AG10803 (cell line): ENCODE measurements around the gene FAM20A.
"Not testable (repeated sequence)": the region's sequence is repeated elsewhere in the genome, so short reads cannot be mapped to it uniquely, and the experiment has no call there.

Experiments
- DNase-seq: peaks from one replicate; pipeline ENCODE4 v3.0.0; 2010; ENCODE audit warnings: low read depth
- H3K4me3 ChIP-seq: 2 replicates; pipeline ENCODE4 v1.5.1; 2011; ENCODE audit warnings: mild to moderate bottlenecking, low read length, control low read depth
- TF ChIP-seq, protein P1 (sequence below): conservative IDR thresholded peaks from 2 replicates; pipeline ENCODE4 v1.5.1; 2011; ENCODE audit warnings: mild to moderate bottlenecking, low read length, control low read depth, inconsistent platforms

Gene FAM20A

DNA sequence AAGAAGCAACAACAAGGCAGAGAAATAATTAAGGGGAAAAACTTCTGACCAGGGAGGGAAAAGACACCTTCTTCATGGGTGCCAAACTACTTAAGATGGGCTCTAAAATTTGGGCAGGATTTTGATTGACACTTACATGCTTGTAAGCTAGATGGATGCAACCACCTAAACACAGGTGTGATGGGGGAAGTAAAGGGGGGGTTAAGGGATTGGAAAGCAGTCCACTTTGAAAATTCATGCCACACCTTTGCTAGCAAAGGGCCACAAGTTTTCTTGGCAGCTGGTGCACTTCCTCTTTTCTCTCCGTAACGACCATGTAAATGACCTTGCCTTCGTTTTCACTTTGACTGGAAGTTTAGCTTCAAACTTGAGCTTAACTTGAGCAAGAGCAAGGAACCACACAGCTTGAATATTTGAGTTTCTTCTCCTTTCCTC, 103.3 kb downstream of the FAM20A start:
- TF ChIP-seq, protein P1, sequence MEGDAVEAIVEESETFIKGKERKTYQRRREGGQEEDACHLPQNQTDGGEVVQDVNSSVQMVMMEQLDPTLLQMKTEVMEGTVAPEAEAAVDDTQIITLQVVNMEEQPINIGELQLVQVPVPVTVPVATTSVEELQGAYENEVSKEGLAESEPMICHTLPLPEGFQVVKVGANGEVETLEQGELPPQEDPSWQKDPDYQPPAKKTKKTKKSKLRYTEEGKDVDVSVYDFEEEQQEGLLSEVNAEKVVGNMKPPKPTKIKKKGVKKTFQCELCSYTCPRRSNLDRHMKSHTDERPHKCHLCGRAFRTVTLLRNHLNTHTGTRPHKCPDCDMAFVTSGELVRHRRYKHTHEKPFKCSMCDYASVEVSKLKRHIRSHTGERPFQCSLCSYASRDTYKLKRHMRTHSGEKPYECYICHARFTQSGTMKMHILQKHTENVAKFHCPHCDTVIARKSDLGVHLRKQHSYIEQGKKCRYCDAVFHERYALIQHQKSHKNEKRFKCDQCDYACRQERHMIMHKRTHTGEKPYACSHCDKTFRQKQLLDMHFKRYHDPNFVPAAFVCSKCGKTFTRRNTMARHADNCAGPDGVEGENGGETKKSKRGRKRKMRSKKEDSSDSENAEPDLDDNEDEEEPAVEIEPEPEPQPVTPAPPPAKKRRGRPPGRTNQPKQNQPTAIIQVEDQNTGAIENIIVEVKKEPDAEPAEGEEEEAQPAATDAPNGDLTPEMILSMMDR = no peak
- DNase-seq = no peak
- no peak overlapping the region for H3K4me3 ChIP-seq

DNA sequence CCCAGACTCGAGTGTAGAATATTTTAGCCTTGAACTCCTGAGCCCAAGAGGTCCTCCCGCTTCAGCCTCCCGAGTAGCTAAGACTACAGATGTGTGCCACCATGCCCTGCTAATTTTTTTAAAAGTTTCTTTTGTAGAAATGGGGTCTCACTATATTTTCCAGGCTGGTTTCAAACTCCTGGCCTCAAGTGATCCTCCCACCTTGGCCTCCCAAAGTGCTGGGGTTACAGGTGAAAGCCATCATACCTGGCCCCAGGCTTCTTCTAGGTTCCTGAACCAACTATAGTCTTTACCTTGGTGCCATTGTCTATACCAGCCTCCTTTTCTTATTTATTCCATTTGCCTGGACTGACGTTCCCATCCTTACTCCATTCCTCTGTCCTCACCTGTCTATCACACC, 106.1 kb downstream of the FAM20A start:
- no peak for DNase-seq
- no peak overlapping the region for H3K4me3 ChIP-seq
- TF ChIP-seq, protein P1 = no peak

DNA sequence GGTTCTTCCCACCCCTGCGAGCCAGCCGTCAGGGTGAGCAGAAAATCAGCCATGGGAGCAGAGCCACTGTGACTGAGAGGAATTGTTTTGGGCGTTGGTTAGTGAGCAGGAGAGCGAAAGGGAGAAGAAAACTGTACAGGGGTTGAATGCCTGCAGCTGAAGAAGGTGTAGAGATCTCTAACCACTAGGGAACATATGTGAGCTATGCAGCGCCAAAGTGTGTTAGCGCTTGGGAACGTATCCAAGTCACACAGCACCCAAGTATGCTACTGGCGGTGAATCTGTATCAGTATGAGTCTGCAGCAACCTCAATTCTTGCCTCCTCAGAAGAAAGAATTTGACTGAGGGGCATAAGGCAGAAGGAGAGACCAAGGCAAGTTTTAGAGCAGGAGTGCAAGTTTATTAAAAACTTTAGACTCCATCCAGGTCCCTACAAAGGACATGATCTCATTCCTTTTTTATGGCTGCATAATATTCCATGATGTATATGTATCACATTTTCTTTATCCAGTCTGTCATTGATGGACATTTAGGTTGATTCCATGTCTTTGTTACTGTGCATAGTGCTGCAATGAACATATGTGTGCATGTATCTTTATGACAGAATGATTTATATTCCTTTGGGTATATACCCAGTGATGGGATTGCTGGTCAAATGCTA, 108.6 kb downstream of the FAM20A start:
- not testable (repeated sequence) for H3K4me3 ChIP-seq, DNase-seq

DNA sequence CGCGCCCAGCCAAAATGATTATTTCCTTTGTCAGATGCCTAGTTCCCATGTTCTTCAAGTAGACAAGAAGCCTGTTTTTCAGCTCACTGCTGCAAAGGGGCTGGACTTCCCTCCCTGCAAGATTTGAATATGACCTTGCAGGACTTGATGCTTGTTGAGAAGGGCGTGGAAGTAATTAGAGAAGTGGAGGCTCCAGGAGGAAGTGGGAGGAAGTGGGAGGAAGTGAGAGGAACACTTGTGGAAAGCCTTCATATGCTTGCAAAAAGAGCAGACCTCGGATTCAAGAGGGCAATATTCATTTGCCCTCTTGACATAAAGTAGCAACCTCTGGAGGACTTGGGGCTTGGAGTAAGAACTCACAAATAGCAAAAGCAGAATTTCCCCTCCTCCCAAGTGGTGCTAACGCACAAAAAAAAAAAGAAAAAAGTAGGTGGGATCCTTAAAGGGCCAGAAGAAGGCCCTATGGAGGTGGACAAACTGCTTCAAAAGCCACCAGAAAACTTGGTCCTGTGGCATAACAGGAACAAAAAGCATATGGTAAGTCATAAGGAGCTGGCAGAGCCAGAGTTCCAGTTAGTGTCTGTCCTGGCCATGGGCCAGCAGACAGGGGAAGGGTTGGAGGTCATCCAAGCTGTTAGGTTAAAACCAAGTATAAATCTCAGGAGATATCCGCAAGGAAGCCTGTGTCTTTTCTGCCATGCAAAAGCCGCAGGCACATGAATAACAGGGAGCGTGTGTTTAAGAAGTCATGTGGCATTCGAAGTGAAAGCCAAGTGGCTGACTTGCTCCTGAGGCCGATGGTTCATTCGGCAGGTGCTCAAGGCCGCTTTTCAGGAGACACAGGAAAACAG, 109.6 kb downstream of the FAM20A start:
- DNase-seq = no peak
- TF ChIP-seq, protein P1 = no peak
- H3K4me3 ChIP-seq = no peak overlapping the region

- TF ChIP-seq, protein P1 = no peak
- DNase-seq = no peak
- no peak overlapping the region for H3K4me3 ChIP-seq
Observed at GRCh38 chr17:68489919-68490318, 111.2 kb downstream of the FAM20A start.
